Measurements from ENCODE around the gene ASCC3. TPM values are rescaled to one million over a fixed set of nuclear protein-coding genes. Genes with fewer than 3 reads are reported as not detected.

The ASCC3 gene
- total RNA-seq, 1 donor from 2014 or later = 32.2 TPM

DNA sequence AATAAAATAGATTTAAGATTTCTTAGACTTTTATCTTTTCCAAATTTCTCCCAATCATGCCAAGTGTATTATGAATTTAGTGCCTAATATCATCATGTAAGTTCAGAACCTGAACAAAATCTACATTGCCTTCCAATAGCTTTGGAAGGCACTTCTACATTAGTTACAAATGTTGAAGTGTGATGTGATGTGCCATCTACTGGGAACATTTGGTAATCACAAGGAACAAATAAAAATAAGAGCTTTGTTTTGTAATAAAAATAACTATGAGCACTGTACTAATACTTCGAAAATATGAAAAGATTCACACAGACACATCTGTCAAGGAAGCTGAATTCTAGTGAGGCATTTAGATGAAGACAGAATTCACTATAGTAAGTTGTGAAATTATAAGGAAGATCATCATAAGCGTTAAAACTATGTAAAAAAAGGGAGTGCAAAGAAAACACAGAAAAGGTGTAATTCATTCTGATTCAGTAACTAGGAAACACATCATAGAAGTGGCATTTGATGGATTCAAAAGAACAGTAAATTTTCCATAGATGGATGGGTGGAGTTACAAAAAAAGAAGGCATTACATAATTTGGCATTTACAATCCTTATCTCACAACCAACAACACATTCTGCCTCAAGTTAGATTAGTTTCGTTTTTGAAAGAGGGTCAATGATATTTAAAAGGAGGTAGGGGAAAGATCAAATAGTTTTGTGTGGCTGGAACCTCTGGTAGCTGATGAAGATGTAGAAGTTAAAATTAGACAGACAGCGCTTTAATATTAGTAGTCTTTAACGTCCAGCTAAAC lies 161.0 kb downstream of the ASCC3 start:
- no peak for ATAC-seq

DNA sequence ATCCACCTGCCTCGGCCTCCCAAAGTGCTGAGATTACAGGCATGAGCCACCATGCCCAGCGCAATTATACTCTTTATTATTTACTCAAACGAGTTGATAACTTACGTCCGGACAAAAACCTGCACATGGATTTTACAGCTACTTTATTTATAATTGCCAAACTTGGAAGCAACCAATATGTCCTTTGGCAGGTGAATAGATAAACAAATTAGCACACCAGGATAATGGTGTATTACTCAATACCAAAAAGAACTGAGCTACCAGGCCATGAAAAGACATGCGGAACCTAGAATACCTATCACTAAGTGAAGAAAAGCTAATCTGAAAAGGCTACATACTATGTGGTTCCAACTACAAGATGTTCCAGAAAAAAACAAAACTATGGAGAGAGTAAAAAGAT lies 168.1 kb downstream of the ASCC3 start:
- ATAC-seq = no peak

DNA sequence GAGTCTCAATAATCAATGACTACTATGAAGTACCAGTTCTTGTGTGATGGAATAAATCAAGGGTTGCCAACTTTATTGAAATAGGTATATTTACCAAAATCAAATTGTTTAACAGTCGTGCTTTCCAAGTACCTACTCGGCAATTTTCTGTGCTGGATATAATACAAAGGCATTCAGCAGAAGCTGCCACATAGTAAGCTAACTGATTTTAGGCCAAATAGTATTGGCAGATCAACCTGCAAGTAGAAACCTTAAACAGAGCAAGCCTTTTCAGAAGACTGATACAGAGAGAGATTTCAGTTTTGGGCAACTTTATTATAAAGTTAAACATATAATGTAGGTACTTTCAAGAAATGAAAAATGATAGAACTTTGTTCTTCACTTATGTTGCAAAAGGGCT lies 174.6 kb downstream of the ASCC3 start:
- ATAC-seq = no peak

DNA sequence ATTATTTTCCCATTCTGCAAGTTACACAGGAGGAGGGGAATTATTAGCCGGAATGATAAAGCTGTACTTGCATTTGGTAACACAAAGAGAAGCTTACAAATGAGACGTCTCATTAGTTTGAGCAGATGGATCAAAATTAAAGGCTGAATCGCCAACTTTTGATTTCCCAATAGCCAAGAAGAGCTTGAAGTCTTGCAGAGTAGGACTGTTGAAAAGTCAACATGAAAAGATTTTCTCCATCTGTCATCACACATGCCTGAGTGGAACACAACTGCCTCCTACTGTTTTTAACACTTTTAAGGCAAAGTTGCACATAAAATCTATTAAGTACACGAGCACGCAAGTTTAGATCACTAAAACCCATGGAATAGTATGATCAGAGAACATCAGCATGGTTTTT lies 176.2 kb downstream of the ASCC3 start:
- ATAC-seq = no peak

DNA sequence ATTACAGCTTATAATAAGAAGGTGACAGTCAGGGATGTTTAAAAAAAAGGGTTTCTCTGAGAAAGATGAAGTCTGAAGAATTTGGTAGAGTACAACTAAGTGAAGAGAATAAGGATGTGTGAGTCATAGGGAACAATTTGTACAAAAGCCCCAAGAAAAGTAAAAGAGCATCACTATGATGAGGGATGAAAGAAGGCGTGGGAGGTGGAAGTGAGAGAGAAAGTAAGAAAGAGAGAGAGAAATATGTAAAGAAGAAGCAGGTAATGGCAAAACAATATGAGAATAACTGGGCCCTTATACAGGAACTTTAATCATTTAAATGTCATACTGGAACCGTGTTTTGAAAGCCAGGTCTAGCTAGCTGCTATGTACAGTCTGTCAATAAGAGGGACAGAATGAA lies 179.4 kb downstream of the ASCC3 start:
- ATAC-seq = no peak

DNA sequence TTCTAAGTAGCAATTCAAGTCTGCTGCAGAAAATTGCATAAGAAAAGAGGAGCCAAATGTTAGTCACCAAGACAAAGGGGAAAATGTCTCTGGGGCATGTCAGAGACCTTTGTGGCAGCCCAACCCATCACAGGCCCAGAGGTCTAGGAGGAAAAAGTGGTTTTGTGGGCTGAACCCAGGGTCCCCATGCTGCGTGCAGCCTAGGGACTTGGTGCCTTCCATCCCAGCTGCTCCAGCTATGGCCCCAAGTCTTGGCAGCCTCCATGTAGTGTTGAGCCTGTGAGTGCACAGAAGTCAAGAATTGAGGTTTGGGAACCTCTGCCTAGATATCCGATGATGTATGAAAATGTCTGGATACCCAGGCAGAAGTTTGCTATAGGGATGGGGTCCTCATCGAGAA lies 181.1 kb downstream of the ASCC3 start:
- no peak for ATAC-seq

DNA sequence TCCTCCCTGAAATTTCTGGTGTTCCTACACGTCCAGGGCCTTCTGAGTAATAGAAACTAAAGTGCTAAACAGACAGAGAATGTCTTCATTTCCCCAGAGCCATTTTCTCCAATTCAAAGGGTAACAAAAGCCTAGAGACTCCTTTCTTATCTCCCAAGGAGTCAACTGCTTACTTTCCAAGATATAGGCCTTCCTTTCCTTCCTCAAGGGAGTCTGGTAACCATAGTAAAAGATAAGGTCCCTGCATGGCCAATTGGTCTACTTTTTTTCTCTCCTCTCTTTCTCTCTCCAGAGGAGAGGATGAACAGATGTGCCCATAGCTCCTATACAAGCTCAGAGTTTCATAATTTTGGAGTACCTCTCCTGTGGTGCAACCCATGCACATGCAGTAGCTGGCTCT lies 185.7 kb downstream of the ASCC3 start:
- no peak for ATAC-seq

DNA sequence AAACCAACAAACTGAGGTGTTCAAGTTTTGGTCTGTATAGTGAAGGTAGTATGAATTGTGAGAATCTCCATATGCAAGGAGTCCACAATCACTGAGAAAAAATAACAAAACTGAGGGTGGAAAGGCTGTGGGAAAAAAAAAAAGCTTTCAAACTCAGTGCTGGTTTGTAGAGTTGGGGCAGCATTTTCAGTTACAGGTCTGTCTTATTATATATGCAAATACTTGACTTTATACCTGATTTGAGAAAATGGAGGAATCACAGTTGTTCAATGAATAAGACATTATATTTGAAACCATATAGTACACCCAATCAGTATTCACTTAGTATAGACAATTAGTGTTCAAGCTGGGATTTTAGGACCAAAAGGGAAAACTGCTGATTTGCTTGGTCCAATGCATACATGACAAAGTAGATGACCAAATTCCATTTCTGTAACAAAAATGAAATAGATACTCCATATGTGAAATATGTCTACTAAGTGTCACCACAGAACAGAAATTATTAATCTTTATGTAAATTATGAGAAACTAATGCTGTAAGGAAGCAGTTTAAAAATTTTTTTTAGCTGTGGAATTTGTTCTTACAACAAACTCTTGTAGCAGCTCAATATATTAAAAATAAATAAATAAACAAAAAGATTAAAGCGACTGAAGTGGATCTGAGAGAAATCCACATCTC lies 187.7 kb downstream of the ASCC3 start:
- ATAC-seq = no peak

DNA sequence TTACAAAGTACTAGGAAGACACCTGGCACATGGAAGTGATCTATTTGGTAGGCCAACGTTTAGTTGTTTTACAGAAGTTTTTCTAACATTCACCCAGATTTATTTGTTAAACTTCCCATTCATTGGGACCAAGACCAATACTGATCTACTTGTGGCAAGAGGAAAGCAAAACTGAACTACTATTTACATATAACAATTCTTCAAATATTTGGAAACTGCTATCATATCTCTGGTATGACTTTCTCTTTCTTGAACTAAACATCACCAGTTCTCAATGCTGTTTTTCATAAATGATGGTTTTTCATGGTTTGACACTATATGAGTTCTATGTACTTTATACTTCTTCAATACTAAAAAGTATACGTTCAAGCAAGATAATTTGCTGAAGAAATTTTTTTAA lies 189.2 kb downstream of the ASCC3 start:
- no peak for ATAC-seq

DNA sequence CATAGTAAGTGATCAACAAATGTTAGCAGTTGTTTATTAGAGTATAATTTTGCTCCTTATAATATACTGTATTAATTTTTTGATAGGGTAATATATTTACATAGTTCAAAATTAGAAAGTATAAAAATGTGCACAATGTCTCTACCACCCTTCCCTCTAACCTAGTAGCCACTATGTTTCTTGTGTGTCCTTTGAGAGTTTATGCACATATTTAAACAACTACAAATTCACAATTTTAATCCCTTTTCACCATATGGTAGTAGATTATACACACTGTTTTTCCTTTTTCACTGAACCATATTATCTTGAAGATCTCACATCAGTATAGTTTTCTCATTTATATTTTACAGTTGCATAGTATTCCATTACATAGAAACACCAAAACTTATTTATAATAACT lies 194.9 kb downstream of the ASCC3 start:
- ATAC-seq = no peak

DNA sequence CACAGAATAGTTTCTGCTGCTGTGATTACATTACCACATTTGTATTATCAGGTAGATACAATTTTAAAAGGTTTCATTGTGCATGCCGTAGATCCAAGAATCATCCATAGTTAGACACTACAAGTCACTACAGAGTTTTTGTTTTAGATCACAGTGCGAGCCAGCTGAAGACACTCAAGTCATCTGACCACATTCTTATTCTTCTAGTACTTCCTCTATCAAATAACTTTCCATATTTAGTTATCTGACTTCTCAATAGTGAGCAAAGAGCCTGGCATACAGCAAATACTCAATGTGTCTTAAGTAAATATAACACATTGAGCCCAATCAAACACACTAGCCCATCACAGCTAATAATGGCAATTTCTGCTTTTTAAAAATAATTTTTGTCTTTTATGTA lies 195.4 kb downstream of the ASCC3 start:
- no peak for ATAC-seq

DNA sequence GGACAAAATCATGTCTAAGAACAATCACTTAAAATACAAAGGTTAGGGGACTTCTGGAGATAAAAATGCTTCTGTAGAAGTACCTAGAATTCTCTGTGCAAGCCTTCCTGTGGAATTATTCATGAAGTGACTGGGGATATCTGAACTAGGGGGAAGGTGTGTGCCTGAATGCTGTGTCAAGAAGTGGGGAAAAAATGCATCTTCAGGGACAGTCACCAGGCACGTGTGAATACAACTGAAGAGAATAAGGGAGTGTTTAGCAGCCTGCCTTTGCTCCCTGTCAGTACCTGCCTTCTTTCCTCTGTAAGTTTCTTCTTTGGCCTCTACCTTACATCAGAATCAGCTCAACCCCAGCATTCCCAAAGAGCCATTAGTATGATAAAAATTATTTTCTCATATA lies 201.0 kb downstream of the ASCC3 start:
- no peak for ATAC-seq

DNA sequence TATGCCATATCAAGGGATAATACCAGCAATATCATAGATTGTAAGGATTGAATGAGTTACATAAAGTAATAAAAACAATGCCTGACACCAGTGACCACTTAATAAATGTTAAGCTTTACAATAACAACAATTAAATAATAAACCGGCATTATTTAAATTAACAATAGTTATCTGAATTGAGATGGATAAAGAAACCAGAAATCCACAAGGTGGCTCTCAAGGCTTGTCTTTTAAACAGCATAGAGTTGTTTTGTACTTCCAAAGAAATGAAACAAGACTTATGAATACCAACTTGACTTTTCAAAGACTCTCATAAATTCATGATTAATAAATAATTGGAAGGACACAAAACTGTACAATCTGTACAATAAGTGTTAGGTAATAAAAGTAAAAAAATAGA lies 203.1 kb downstream of the ASCC3 start:
- no peak for ATAC-seq

DNA sequence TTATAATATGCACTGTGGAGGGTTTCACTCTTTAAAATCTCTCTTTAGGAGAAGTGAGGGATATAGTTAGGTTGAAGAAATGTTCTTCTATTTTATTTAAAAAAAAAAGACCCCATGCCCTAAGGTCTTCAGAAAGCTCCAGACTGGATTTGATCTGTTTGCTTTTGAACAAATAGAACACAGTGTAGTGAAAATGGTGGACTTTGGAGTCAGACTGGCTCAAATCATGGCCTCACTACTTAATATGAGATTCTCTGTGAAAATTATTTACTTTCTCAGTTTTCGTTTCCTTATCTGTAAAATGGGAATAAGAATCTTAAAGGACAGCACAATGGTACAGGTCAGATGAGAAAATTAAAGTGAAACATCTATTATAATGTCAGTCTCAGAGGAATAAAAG lies 203.9 kb downstream of the ASCC3 start:
- ATAC-seq = no peak

DNA sequence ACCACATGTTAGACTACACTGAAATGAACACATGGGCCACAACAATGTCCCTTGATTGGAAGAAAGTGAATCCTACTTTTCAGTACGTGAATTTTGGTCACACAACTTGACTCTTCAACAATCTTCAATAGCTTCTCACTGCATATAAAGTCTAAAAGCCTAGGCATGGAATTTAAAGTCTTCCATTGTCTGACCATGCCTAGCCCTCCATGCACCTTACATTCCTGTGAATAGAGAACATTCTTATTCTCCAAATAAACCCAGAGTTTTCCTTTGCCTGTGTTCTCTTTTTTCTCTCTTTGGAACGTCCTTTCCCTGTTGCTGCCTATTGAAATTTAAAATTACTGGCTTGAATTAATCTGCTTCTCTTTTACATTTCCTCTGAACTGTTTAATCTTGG lies 207.5 kb downstream of the ASCC3 start:
- no peak for ATAC-seq

DNA sequence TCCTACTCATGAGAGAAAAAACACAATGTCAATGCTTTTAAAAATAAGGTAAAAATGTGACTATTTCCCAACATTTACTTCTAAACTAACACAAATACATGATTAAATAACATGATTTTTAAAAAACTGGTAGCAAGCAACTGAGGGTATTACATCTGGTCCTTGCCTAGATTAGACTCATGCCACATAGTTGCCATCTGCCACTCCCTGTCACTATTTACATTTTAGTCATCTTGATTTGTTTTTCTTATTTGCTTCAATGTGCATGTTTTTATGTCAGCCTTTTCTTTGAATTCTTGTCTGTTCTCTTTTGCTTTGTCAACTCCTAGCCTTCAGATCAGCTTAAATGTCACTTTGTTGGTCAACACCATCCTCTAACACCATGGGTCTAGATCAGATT lies 209.4 kb downstream of the ASCC3 start:
- ATAC-seq = no peak

DNA sequence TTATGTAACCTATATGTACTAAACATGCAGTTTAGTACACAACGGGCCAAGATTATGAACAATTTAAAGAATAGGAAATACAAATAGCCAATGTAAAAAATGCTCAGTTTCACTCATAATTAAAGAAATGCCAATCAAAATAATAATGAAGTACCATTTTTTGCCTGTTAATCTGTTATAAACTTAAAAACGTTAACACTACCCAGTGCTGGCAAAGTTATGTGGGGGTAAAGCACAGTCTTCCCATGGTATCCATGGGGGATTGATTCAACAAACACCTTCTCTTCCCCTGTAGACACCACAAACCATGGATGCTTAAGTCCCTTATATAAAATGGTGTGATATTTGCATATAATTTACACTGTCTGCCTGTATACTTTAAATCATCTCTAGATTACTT lies 211.1 kb downstream of the ASCC3 start:
- ATAC-seq = no peak

DNA sequence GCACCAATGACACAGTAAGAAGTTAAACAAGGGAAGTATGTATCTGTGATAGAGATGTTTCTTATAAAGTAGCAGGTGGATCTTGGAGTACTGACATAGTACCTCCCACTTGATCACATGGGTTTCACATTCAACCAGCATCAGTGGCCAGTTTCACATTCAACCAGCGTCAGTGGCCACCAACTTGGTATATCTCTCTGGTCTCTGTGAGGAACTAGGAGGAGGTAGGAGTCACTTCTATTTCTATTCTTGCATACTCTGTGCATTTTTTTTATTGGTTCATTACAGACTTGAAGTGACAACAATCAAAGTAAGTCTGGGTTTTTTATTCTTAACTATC lies 216.1 kb downstream of the ASCC3 start:
- ATAC-seq = no peak

DNA sequence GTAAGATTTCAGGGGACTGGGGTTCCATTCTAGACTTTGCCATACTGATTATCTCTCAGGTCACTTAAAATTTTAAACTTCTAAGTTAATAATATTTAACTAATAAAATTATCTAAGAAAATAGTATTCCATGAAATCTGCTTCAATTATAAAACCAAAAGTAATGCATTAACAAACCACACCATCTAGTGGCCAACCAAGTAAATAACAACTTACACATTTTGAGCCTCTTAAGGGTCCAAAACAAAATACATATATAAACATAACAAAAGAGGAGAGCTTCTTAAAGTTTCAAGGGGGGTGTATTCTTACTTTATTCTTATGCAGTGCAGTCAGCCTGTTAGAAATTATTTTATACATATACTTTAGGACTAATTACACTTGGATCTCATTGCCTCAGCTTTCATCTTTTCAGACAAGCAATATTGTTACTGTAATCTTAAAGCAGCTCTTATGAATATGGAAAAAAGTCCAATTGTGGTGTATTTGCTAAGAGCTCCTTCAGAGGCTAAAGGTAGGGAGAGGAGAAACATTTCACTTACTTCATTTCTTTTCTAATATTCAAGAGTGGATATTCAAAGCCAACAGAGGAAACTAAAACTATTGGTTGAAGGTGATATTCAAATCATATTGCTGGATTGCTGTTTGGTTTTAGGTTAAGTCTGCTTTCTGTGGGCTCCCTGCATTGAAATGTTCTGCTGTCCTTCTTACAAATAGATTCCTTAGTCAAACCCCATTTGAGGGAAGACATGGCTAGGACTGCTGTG lies 216.7 kb downstream of the ASCC3 start:
- ATAC-seq = no peak

DNA sequence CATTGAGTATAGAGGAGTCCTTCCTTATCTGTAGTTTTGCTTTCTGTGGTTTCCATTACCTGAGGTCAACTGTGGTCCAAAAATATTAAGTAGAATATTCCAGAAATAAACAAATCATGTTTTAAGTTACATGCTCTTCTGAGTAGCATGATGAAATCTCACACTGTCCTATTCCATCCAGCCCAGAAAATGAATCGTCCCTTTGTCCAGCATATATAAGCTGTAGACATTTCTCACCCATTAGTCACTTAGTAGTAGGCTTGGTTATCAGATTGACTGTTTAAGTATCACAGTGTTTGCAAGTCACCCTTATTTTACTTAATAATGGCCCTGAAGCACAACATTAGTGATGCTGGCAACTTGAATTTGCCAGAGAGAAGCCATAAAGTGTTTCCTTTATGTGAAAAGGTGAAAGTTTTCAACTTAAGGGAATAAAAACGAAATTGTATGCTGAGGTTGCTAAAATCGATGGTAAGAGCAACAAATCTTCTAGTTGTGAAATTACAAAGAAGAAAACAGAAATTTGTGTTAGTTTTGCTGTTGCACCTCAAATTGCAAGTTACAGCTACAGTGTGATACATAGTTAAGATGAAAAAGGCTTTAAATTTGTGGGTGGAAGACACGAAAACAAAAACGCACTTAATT lies 217.8 kb downstream of the ASCC3 start:
- no peak for ATAC-seq

DNA sequence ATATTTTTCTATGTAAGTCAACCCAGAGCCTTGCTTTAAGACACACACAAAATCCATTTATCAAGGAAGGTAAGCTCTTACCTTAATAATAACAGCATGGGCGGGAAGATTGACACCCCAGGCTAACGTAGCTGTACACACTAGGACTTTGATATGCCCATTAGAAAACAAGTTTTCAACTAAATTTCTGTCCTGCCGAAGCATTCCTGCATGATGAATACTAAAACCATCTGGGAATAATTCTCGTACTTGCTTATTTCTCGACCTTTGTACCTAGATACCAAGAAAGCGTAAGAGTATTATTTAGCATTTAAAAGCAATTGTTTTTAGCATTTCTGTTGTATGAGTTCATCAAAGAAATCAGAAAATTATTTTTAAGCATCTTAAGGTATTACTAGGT lies 218.9 kb downstream of the ASCC3 start:
- ATAC-seq = no peak

DNA sequence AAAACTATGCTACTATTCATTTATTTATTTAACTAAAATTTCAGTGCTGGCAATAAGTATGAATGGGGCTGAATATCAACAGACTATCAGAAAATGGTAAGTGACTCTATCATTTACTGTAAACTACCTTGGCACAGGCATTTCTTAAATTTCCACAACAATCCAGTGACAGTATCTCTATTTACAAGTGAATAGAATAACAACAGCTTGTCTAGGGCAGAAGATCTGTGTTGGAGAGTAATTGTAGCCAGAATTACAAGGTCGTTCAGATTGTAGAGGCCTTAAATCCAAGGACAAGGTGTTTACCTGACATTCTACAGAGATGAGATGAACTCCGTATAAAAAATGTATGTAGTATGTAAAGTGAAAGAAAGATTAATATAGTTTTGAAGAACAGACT lies 222.6 kb downstream of the ASCC3 start:
- no peak for ATAC-seq

DNA sequence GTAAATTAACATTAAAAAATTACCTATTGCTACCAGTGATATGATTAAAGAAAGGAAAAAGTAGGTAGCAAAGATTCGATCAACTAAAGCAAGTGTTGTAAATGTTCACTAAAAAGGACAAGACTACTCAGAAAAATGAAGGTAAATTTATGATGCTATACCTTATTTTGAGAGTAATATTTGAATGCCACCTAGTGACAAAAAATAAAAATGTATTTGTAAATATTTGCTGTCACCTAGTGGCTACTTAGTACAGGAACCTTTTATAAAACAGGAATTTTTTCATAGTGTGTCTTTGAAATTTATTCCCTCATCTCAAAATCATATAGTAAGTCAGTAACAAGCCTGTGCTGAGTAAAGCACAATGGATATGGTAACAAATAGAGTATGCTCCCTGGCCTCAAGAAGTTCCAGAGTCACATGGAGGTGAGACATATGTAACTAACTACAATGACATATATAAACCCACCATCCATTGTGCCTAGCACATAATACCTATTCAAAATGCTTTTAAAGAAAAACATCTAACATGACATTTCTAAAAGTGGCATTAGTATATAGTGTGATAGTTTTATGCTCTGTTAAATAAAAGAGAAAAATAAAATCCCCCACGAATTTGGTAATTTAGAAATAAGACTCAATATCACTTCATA lies 223.3 kb downstream of the ASCC3 start:
- no peak for ATAC-seq
